ENCODE data around the gene CYP26C1. TPM values are rescaled to one million over a fixed set of nuclear protein-coding genes. Genes with fewer than 3 reads are reported as not detected.

Gene CYP26C1
- total RNA-seq, 1 experiment from 2014 or later, result 0.79 TPM

DNA sequence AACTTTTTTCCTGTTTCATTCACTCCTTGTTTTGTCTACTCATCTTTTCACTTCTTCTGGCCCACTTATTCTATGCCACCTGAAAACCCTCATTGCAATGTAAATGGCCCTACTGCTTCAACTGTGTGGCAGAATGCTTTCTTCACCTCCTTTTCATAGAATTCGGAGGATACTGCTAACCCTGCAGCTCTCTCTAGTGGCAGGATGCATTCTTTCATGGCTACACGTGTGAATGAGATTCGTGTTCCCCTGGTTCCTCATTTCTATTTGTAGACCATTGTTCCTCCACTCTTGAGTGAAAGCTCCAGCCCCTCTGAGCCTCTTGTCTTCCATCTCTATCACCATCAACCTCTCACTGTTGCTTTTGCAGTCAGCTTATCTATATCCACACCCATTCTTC is 20.9 kb upstream of the CYP26C1 start:
- Histone ChIP-seq H3K23ac (ENCODE audit: insufficient read length, low read depth, low read length) (no peak overlapping the region), H3K27ac (ENCODE audit: insufficient read length, low read depth, low read length) (no peak overlapping the region), H3K79me1 (ENCODE audit: insufficient read depth, low read depth, low read length, poor library complexity, severe bottlenecking) (no peaks in the 10 kb centered on the region), H2BK12ac (ENCODE audit: insufficient read length, low read depth, low read length) (no peak overlapping the region), H2AK5ac (ENCODE audit: insufficient read length, low read length) (no peak overlapping the region), H4K91ac (ENCODE audit: insufficient read length, low read depth, low read length) (no peak overlapping the region), H3K4ac (ENCODE audit: low read depth, low read length) (no peak overlapping the region), H3K14ac (ENCODE audit: insufficient read depth, low read length) (no peak overlapping the region), H4K20me1 (ENCODE audit: control insufficient read depth, insufficient read depth, insufficient read length) (no peaks in the 10 kb centered on the region), H3K4me2 (ENCODE audit: insufficient read depth, insufficient read length, low read length) (no peak overlapping the region), H2BK20ac (ENCODE audit: low read depth, low read length, poor library complexity, severe bottlenecking) (no peak overlapping the region), H3K27me3 (ENCODE audit: insufficient read depth, low read length) (no peaks in the 10 kb centered on the region), H3K9ac (ENCODE audit: extremely low read depth, insufficient read length, low read length) (no peak overlapping the region), H2BK5ac (ENCODE audit: insufficient read length, low read length) (no peak overlapping the region), H3T11ph (ENCODE audit: low read length) (no peak overlapping the region), H2BK120ac (ENCODE audit: low read depth, low read length, poor library complexity, severe bottlenecking) (no peak overlapping the region), H3K18ac (ENCODE audit: insufficient read length, low read depth, low read length) (no peak overlapping the region), H3K4me1 (ENCODE audit: insufficient read depth, low read length) (peaks cover 3% of the 10 kb centered on the region; the same call in 1 of the 2 replicates), H4K5ac (ENCODE audit: insufficient read length, low read depth, low read length) (no peak overlapping the region), H2BK15ac (ENCODE audit: low read depth, low read length) (no peak overlapping the region), H3K79me2 (ENCODE audit: insufficient read depth, low read length) (no peaks in the 10 kb centered on the region), H3K23me2 (ENCODE audit: insufficient read length, low read depth, low read length, poor library complexity, severe bottlenecking) (no peaks in the 10 kb centered on the region), H4K8ac (replicated peaks; ENCODE audit: insufficient read length, low read depth, low read length) (no peak overlapping the region), H2AFZ (ENCODE audit: low read length) (no peak overlapping the region), H3K56ac (ENCODE audit: insufficient read length, low read depth, low read length) (no peak overlapping the region), H3K9me3 (ENCODE audit: control insufficient read depth, low read depth, low read length) (no peaks in the 10 kb centered on the region)
- Mint-ChIP-seq H3K4me3 (no peak overlapping the region), H3K27ac (peak overlapping the region in 2 of 3 experiments; percentile 4 to 10; a peak in 3 of 7 replicates), H3K27me3 (ENCODE audit: low read depth) (no peaks in the 10 kb centered on the region), H3K36me3 (ENCODE audit: insufficient read depth in 1 of 3, low read depth in 3 of 3) (no peaks in the 10 kb centered on the region), H3K9me3 (no peaks in the 10 kb centered on the region), H3K4me1 (peaks cover 18 to 21% of the 10 kb centered on the region in 2 experiments)
- peak; percentile 58 for DNase-seq
- TF ChIP-seq, protein P1, sequence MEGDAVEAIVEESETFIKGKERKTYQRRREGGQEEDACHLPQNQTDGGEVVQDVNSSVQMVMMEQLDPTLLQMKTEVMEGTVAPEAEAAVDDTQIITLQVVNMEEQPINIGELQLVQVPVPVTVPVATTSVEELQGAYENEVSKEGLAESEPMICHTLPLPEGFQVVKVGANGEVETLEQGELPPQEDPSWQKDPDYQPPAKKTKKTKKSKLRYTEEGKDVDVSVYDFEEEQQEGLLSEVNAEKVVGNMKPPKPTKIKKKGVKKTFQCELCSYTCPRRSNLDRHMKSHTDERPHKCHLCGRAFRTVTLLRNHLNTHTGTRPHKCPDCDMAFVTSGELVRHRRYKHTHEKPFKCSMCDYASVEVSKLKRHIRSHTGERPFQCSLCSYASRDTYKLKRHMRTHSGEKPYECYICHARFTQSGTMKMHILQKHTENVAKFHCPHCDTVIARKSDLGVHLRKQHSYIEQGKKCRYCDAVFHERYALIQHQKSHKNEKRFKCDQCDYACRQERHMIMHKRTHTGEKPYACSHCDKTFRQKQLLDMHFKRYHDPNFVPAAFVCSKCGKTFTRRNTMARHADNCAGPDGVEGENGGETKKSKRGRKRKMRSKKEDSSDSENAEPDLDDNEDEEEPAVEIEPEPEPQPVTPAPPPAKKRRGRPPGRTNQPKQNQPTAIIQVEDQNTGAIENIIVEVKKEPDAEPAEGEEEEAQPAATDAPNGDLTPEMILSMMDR (conservative IDR thresholded peaks at IDR 0.05), result peak; percentile 73
- no CpG with 5 or more reads among the region's 3 CpGs for WGBS (ENCODE audit: extremely low coverage, insufficient read length, low lambda C conversion rate)

Data from H9 (cell line).